ENCODE data around the gene PDE4D. TPM values are rescaled to one million over a fixed set of nuclear protein-coding genes. Genes with fewer than 3 reads are reported as not detected.

Gene PDE4D
- total RNA-seq, 4 donors from 2014 or later, result 15.9 to 66.3 (median 48.7) TPM

DNA sequence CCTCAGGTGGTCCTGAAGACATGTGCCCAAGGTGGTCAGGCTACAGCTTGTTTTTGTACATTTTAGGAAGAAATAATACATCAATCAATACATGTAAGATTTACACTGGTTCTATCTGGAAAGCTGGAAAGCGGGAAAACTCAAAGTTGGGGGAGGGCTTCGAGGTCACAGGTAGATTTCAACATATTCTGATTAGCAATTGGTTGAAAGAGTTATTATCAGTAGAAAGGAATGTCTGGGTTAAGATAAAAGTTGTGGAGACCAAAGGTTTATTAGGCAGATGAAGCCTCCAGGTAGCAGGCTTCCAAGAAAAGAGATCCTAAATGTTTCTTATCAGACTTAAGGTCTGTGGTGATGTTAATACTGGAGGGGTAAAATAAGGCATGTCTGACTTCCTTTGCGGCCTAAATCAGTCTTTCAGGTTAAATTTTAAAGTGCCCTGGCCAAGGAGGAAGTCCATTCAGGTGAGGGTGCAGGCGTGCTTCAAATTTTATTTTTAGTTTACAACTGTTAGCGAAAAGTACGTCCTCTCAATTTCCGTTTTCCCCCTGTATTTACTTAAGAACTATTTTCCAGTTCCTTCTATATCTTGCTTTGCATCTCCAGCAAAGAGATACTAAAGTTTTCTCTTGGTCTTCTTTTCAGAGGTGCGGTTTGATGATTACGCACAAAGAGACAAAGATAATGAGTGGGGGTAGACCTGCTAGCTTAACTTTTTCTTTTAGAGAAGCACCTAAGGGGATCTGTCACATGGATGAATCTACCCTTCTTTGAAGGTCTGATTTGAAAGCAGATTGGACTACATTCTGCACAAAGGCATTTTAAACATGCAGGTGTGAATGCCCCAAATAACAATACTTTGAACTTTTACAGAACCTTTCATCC lies 732.1 kb downstream of the PDE4D start:
- Histone ChIP-seq H3K9me3 (no peaks in the 10 kb centered on the region), H3K27me3 (no peaks in the 10 kb centered on the region), H3K4me3 (no peak overlapping the region), H3K36me3 (no peaks in the 10 kb centered on the region), H3K4me1 (peaks cover 0 to 7% (median 0%) of the 10 kb centered on the region in 4 donors), H3K27ac (no peak overlapping the region)
- DNase-seq (ENCODE audit: low spot score in 2 of 2), result no peak
- TF ChIP-seq, protein P1, sequence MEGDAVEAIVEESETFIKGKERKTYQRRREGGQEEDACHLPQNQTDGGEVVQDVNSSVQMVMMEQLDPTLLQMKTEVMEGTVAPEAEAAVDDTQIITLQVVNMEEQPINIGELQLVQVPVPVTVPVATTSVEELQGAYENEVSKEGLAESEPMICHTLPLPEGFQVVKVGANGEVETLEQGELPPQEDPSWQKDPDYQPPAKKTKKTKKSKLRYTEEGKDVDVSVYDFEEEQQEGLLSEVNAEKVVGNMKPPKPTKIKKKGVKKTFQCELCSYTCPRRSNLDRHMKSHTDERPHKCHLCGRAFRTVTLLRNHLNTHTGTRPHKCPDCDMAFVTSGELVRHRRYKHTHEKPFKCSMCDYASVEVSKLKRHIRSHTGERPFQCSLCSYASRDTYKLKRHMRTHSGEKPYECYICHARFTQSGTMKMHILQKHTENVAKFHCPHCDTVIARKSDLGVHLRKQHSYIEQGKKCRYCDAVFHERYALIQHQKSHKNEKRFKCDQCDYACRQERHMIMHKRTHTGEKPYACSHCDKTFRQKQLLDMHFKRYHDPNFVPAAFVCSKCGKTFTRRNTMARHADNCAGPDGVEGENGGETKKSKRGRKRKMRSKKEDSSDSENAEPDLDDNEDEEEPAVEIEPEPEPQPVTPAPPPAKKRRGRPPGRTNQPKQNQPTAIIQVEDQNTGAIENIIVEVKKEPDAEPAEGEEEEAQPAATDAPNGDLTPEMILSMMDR (IDR thresholded peaks at IDR 0.05), result no peak
- no peak for TF ChIP-seq POLR2A (IDR thresholded peaks at IDR 0.05)
- no peak for TF ChIP-seq EP300 (IDR thresholded peaks at IDR 0.05)
- 95 to 97% methylated on average over 9 of the region's 9 CpGs for WGBS, 2 donors

DNA sequence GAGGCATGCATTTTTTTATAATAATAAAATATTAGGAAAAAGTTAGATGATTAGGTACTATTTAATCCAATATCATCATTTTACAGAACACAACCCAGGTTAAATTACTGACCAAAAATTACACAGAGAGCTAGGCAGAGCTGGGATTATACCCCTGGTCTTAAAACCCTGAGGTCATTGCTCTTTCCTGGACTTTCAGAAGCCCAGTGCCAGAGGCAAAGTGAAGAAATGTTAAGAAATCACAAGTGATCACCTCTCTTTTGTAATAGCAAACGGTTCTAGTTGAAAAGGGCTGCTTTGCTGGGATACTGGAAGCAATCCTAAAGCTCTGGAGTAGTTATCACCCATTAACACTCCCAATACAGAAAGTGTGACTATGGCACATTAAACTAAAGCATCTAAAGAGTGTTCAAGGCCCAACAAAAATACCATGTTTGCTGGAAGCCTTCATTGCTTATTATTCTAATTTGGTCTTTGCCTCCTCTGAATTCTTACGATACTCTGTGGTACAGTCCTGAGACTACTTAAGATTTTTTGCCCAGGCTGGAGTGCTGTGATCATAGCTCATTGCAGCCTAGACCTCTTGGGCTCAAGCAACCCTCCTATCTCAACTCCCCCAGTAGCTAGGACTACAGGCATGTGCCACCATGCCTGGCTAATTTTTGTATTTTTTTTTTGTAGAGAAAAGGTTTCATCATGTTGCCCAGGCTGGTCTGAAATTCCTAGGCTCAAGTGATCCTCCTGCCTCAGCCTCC lies 734.7 kb downstream of the PDE4D start:
- TF ChIP-seq POLR2A (IDR thresholded peaks at IDR 0.05) (no peak), EP300 (IDR thresholded peaks at IDR 0.05) (no peak)
- TF ChIP-seq, protein P1 (IDR thresholded peaks at IDR 0.05), result no peak
- H3K36me3 ChIP-seq, result no peaks in the 10 kb centered on the region
- H3K27ac ChIP-seq, result no peak overlapping the region
- 39 to 42% methylated on average over 2 of the region's 2 CpGs for WGBS, 2 donors
- no peaks in the 10 kb centered on the region for H3K27me3 ChIP-seq
- no peak for DNase-seq (ENCODE audit: low spot score in 2 of 2)
- H3K4me1 ChIP-seq, result peaks cover 0 to 7% (median 0%) of the 10 kb centered on the region in 4 donors
- H3K4me3 ChIP-seq, result no peak overlapping the region
- no peaks in the 10 kb centered on the region for H3K9me3 ChIP-seq

- peaks cover 0 to 7% (median 0%) of the 10 kb centered on the region in 4 donors for H3K4me1 ChIP-seq
- WGBS, 2 donors, result 29 to 39% methylated on average over 2 of the region's 2 CpGs
- no peak for TF ChIP-seq EP300 (IDR thresholded peaks at IDR 0.05)
- no peak for TF ChIP-seq POLR2A (IDR thresholded peaks at IDR 0.05)
- TF ChIP-seq, protein P1 (IDR thresholded peaks at IDR 0.05), result no peak
- no peaks in the 10 kb centered on the region for H3K9me3 ChIP-seq
- no peak for DNase-seq (ENCODE audit: low spot score in 2 of 2)
- H3K4me3 ChIP-seq, result no peak overlapping the region
- H3K27ac ChIP-seq, result no peak overlapping the region
- no peaks in the 10 kb centered on the region for H3K27me3 ChIP-seq
- no peaks in the 10 kb centered on the region for H3K36me3 ChIP-seq
Measured at GRCh38 chr5:59158165-59158564, 735.4 kb downstream of the PDE4D start.

GRCh38 chr5:59157068-59157467 lies 736.5 kb downstream of the PDE4D start:
- DNase-seq (ENCODE audit: low spot score in 2 of 2), result no peak
- Histone ChIP-seq H3K27ac (no peak overlapping the region), H3K27me3 (no peaks in the 10 kb centered on the region), H3K9me3 (no peaks in the 10 kb centered on the region), H3K4me1 (peaks cover 0 to 7% (median 0%) of the 10 kb centered on the region in 4 donors), H3K36me3 (no peaks in the 10 kb centered on the region), H3K4me3 (no peak overlapping the region)
- TF ChIP-seq, protein P1 (IDR thresholded peaks at IDR 0.05), result no peak
- no peak for TF ChIP-seq EP300 (IDR thresholded peaks at IDR 0.05)
- no peak for TF ChIP-seq POLR2A (IDR thresholded peaks at IDR 0.05)
- WGBS, 2 donors, result 64 to 68% methylated on average over 4 of the region's 4 CpGs

All from tibial nerve (tissue), 4 donors.